H1 (cell line): ENCODE data around the gene TBC1D17. TPM values are rescaled to one million over a fixed set of nuclear protein-coding genes. Genes with fewer than 3 reads are reported as not detected.

ENCODE experiments used
- CTCF ChIA-PET: fragments of 300-600 bp; sonication (Branson Sonifier 250); formaldehyde crosslinking; loops from one replicate; lab custom pipeline; 2021; ENCODE audit not compliant: partially characterized antibody; lab: Charles Lee
- POLR2A ChIA-PET: fragments of 300-600 bp; sonication (Branson Sonifier 250); formaldehyde crosslinking; loops from one replicate; lab custom pipeline; 2021; ENCODE audit warnings: inconsistent platforms; ENCODE audit not compliant: partially characterized antibody; lab: Charles Lee
- DNase-seq, 2 experiments: peaks; one replicate each; pipeline versions ENCODE4 v3.0.0 to v3.0.0-alpha.2; 2010 to 2022; ENCODE audit warnings: low spot score in 2 of 2, low read depth in 1 of 2, mixed read lengths in 1 of 2
- FAIRE-seq: peaks from 2 replicates; lab custom pipeline; 2011; peaks lifted over from hg19 to GRCh38; lab: Jason Lieb, UNC
- H2AFZ ChIP-seq: 2 replicates; pipeline ENCODE4 v1.8.1; 2012; ENCODE audit warnings: low read length, inconsistent platforms
- H2AK5ac ChIP-seq: 2 replicates; pipeline ENCODE4 v1.6.1; 2013; ENCODE audit warnings: low read depth, low read length
- H2BK120ac ChIP-seq: replicated peaks from 2 replicates; pipeline ENCODE3; 2013; ENCODE audit warnings: low read depth, low read length, inconsistent platforms
- H2BK12ac ChIP-seq: 2 replicates; pipeline ENCODE4 v1.6.1; 2013; ENCODE audit warnings: low read depth, low read length
- H2BK15ac ChIP-seq: 2 replicates; pipeline ENCODE4 v1.6.1; 2013; ENCODE audit warnings: low read length
- H2BK20ac ChIP-seq: 2 replicates; pipeline ENCODE4 v1.6.1; 2013; ENCODE audit warnings: low read length
- H2BK5ac ChIP-seq: 2 replicates; pipeline ENCODE4 v1.6.1; 2013; ENCODE audit warnings: low read depth, low read length
- H3K14ac ChIP-seq: 2 replicates; pipeline ENCODE4 v1.6.1; 2013; ENCODE audit warnings: inconsistent platforms; ENCODE audit not compliant: insufficient read length
- H3K18ac ChIP-seq: 2 replicates; pipeline ENCODE4 v1.6.1; 2013; ENCODE audit warnings: low read length; ENCODE audit errors: extremely low read depth
- H3K23ac ChIP-seq: 2 replicates; pipeline ENCODE4 v1.6.1; 2013; ENCODE audit warnings: inconsistent platforms; ENCODE audit not compliant: insufficient read length
- H3K23me2 ChIP-seq: 2 replicates; pipeline ENCODE4 v1.6.1; 2013; ENCODE audit warnings: low read depth, low read length
- H3K27ac ChIP-seq: 2 replicates; pipeline ENCODE4 v1.6.1; 2011; ENCODE audit warnings: low read depth, low read length, inconsistent platforms
- H3K27me3 ChIP-seq, 4 experiments: replicated peaks in 1 of 4; 1 replicate in 1 of 4; 2 replicates in 3 of 4; pipeline versions ENCODE4 v1.6.1 to v1.8.1; 2011 to 2013; ENCODE audit warnings: low read length in 3 of 4, mild to moderate bottlenecking in 3 of 4, inconsistent platforms in 2 of 4, mixed read lengths in 2 of 4, moderate library complexity in 1 of 4; ENCODE audit not compliant: control insufficient read depth in 3 of 4, insufficient read depth in 3 of 4; ENCODE audit errors: extremely low read depth in 1 of 4
- H3K36me3 ChIP-seq, 4 experiments: 2 replicates each; pipeline versions ENCODE4 v1.6.1 to v1.8.1; 2011 to 2013; ENCODE audit warnings: mild to moderate bottlenecking in 4 of 4, low read length in 3 of 4, moderate library complexity in 2 of 4, control low read depth in 1 of 4, inconsistent platforms in 1 of 4; ENCODE audit not compliant: insufficient read depth in 4 of 4, control insufficient read depth in 2 of 4
- H3K4ac ChIP-seq: replicated peaks from 2 replicates; pipeline ENCODE3; 2013; ENCODE audit warnings: low read length, low read depth, mixed read lengths, inconsistent platforms; ENCODE audit not compliant: insufficient read length
- H3K4me1 ChIP-seq, 4 experiments: replicated peaks in 1 of 4; 1 replicate in 1 of 4; 2 replicates in 3 of 4; pipeline versions ENCODE4 v1.6.1 to v1.8.1; 2011 to 2013; ENCODE audit warnings: low read length in 3 of 4, inconsistent platforms in 2 of 4, mixed read lengths in 1 of 4; ENCODE audit not compliant: insufficient read depth in 4 of 4, control insufficient read depth in 3 of 4
- H3K4me2 ChIP-seq, 2 experiments: 2 replicates each; pipeline versions ENCODE4 v1.6.1 to v1.8.1; 2011 to 2013; ENCODE audit warnings: low read depth in 2 of 2, low read length in 2 of 2, control low read depth in 1 of 2, inconsistent platforms in 1 of 2, mild to moderate bottlenecking in 1 of 2; ENCODE audit not compliant: insufficient read depth in 1 of 2
- H3K4me3 ChIP-seq, 4 experiments: fragments of 200-600, 300-600 bp in 1 of 4; sonication (generic), shearing (Covaris generic), sonication (Bioruptor Twin) in 1 of 4; 2 replicates each; pipeline versions ENCODE4 v1.5.1 to v1.8.1; 2011 to 2016; ENCODE audit warnings: low read length in 4 of 4, low read depth in 3 of 4, control low read depth in 2 of 4, inconsistent platforms in 2 of 4, mild to moderate bottlenecking in 2 of 4, mixed read lengths in 1 of 4, moderate library complexity in 1 of 4; ENCODE audit not compliant: insufficient read depth in 2 of 4; ENCODE audit errors: extremely low read depth in 1 of 4
- H3K56ac ChIP-seq: replicated peaks from 2 replicates; pipeline ENCODE3; 2013; ENCODE audit warnings: low read depth, mild to moderate bottlenecking, mixed read lengths, low read length, inconsistent platforms; ENCODE audit not compliant: insufficient read length
- H3K79me1 ChIP-seq: 2 replicates; pipeline ENCODE4 v1.6.1; 2013; ENCODE audit warnings: low read depth, low read length, control low read depth
- H3K79me2 ChIP-seq, 2 experiments: 2 replicates each; pipeline versions ENCODE4 v1.6.1 to v1.8.1; 2012 to 2013; ENCODE audit warnings: low read length in 2 of 2, mild to moderate bottlenecking in 2 of 2, inconsistent platforms in 1 of 2; ENCODE audit not compliant: insufficient read depth in 2 of 2, control insufficient read depth in 1 of 2
- H3K9ac ChIP-seq, 4 experiments: replicated peaks in 1 of 4; 1 replicate in 1 of 4; 2 replicates in 3 of 4; pipeline versions ENCODE4 v1.6.1 to v1.8.1; 2011 to 2013; ENCODE audit warnings: low read depth in 3 of 4, low read length in 3 of 4, control low read depth in 2 of 4, mild to moderate bottlenecking in 2 of 4, moderate library complexity in 2 of 4, inconsistent platforms in 1 of 4; ENCODE audit errors: extremely low read depth in 1 of 4
- H3K9me3 ChIP-seq, 2 experiments: 2 replicates each; pipeline versions ENCODE4 v1.6.1 to v1.8.1; 2012 to 2013; ENCODE audit warnings: mild to moderate bottlenecking in 2 of 2, moderate library complexity in 2 of 2, control low read depth in 1 of 2, inconsistent platforms in 1 of 2, low read depth in 1 of 2, low read length in 1 of 2, mixed read lengths in 1 of 2; ENCODE audit not compliant: insufficient read depth in 2 of 2
- H4K20me1 ChIP-seq, 2 experiments: replicated peaks in 1 of 2; 2 replicates each; pipeline versions ENCODE3 to v1.8.1; 2011 to 2013; ENCODE audit warnings: inconsistent platforms in 2 of 2, low read length in 2 of 2, mild to moderate bottlenecking in 1 of 2; ENCODE audit not compliant: insufficient read depth in 2 of 2, control insufficient read depth in 1 of 2
- H4K5ac ChIP-seq: 2 replicates; pipeline ENCODE4 v1.6.1; 2013; ENCODE audit warnings: low read length, low read depth, mixed read lengths, inconsistent platforms; ENCODE audit not compliant: insufficient read length
- H4K8ac ChIP-seq: 2 replicates; pipeline ENCODE4 v1.8.0; 2013; ENCODE audit warnings: mild to moderate bottlenecking, moderate library complexity, low read length, inconsistent platforms; ENCODE audit not compliant: insufficient read depth; ENCODE audit errors: extremely low read depth
- H4K91ac ChIP-seq: replicated peaks from 2 replicates; pipeline ENCODE3; 2013; ENCODE audit warnings: low read length, mixed read lengths, inconsistent platforms; ENCODE audit not compliant: insufficient read length
- CBX8 ChIP-seq: fragments of 300-800, 300-1000 bp; sonication (generic); IDR thresholded peaks from 2 replicates; pipeline ENCODE4 v1.7.1; 2016; ENCODE audit warnings: low read depth, low read length, borderline replicate concordance
- GTF2F1 ChIP-seq: IDR thresholded peaks from 2 replicates; pipeline ENCODE4 v1.6.1; 2012; ENCODE audit warnings: low read depth, low read length, improper control_type of control experiment, borderline replicate concordance
- KDM1A ChIP-seq: fragments of 200-600, 300-600 bp; sonication (generic); IDR thresholded peaks from 2 replicates; pipeline ENCODE4 v1.7.1; 2016; ENCODE audit warnings: mild to moderate bottlenecking, low read length, borderline replicate concordance
- POU5F1 ChIP-seq: IDR thresholded peaks from 2 replicates; pipeline ENCODE4 v1.6.1; 2011; ENCODE audit warnings: low read depth, mild to moderate bottlenecking, low read length, moderate library complexity
- SAP30 ChIP-seq: fragments of 300-600 bp; sonication (generic); IDR thresholded peaks from 2 replicates; pipeline ENCODE4 v1.7.1; 2012; ENCODE audit warnings: low read length, moderate library complexity, mild to moderate bottlenecking, inconsistent platforms; ENCODE audit not compliant: insufficient read depth, insufficient replicate concordance
- TAF7 ChIP-seq: optimal IDR thresholded peaks from 2 replicates; pipeline ENCODE3; 2011; ENCODE audit warnings: low read depth, mild to moderate bottlenecking, inconsistent platforms, low read length, moderate library complexity, borderline replicate concordance
- whole genome bisulfite sequencing, 2 experiments: shearing (Covaris generic) in 1 of 2; methylation state at CpG; one replicate each; pipeline versions ENCODE4 v1.1.6 to v1.1.7; 2013 to 2015; ENCODE audit warnings: low lambda C conversion rate in 2 of 2, mixed read lengths in 2 of 2, inconsistent platforms in 1 of 2, low coverage in 1 of 2, missing lambda C conversion rate in 1 of 2; ENCODE audit not compliant: insufficient replicate concordance in 2 of 2, insufficient coverage in 1 of 2, insufficient read length in 1 of 2; ENCODE audit errors: extremely low coverage in 1 of 2, missing lambda C conversion rate in 1 of 2; 5-methylcytosine and 5-hydroxymethylcytosine counted together
- polyA plus RNA-seq, 7 experiments: library from polyadenylated mRNA; depleted of rRNA in 3 of 7; stranded (reverse) in 5 of 7; unstranded in 2 of 7; fragments of >200 nt in 5 of 7; fragments of 200-250 nt in 2 of 7; gene quantifications; 1 replicate in 5 of 7; 2 replicates in 1 of 7; 4 replicates in 1 of 7; pipeline versions ENCODE4 v1.2.1 to v1.2.3, GENCODE V29; 2011 to 2013; ENCODE audit warnings: missing spikeins in 2 of 7, mixed read lengths in 2 of 7
- total RNA-seq: library from RNA; stranded (reverse); fragmentation: NEBNext Ultra II Directional; extraction: Animal tissue kit (Norgen Biotek cat#: 25700); gene quantifications from 2 replicates; pipeline ENCODE4 v1.2.1, GENCODE V29; 2021

The TBC1D17 gene
- total and polyA plus RNA-seq, 2 of the 8 experiments (the other 6 are each of a cell fraction or from before 2014, with no cell fraction given): 30.3 to 44.9 TPM

GRCh38 chr19:49896863-49897621 lies 19.5 kb downstream of the TBC1D17 start, which contains the start of gene IL4I1:
Gene IL4I1, minus strand, starts transcription at chr19:49896887. Its CDS starts 727 bp downstream, at chr19:49896160.
- FAIRE-seq (no peak), DNase-seq (no peak)
- Histone ChIP-seq H4K20me1 (peaks cover 0 to 1% of the 10 kb centered on the region in 2 experiments), H3K27ac (no peak within 1 kb of the TSS), H2BK12ac (no peak within 1 kb of the TSS), H3K56ac (no peak within 1 kb of the TSS), H2AFZ (no peak within 1 kb of the TSS), H3K4me3 (no peak within 1 kb of the TSS), H2AK5ac (no peak within 1 kb of the TSS), H3K4me2 (no peak within 1 kb of the TSS), H3K9me3 (no peaks in the 10 kb centered on the region), H3K79me2 (no peaks in the 10 kb centered on the region), H4K91ac (no peak within 1 kb of the TSS), H2BK20ac (no peak within 1 kb of the TSS), H3K4ac (no peak within 1 kb of the TSS), H3K23me2 (no peaks in the 10 kb centered on the region), H2BK120ac (no peak within 1 kb of the TSS), H3K18ac (no peak within 1 kb of the TSS), H3K36me3 (no peaks in the 10 kb centered on the region), H3K4me1 (0 out of 7 replicates have a peak, but pooled peaks cover 0 to 7% (median 0%) of the 10 kb centered on the region in 4 experiments), H3K9ac (no peak within 1 kb of the TSS), H4K8ac (peak within 1 kb of the TSS; percentile 43; the same call in 1 of the 2 replicates), H3K23ac (no peak within 1 kb of the TSS), H2BK5ac (no peak within 1 kb of the TSS), H4K5ac (no peak within 1 kb of the TSS), H2BK15ac (0 out of 2 replicates have a peak within 1 kb of the TSS, but pooled peaks have one; percentile 88), H3K14ac (no peak within 1 kb of the TSS), H3K27me3 (0 out of 7 replicates have a peak, but pooled peaks cover 0 to 3% (median 0%) of the 10 kb centered on the region in 4 experiments), H3K79me1 (no peaks in the 10 kb centered on the region)
- CTCF ChIA-PET: interaction anchor here (1.1 to 1.4 kb wide), 2 partner anchors 10 to 87 kb away, joined by 3 read pairs; no protein-coding TSS in a partner anchor
- POLR2A ChIA-PET: interaction anchor here (1.0 to 9.5 kb wide), 6 partner anchors 10 to 32 kb away, joined by 3 to 82 read pairs (median 4); partner anchors contain the start of genes ATF5 and NUP62
- 79% methylated on average over 19 of the region's 20 CpGs; no CpG with 5 or more reads in 1 of the 2 experiments for WGBS, 2 experiments
- TF ChIP-seq SAP30: no peak
- TF ChIP-seq TAF7: no peak
- TF ChIP-seq POU5F1: no peak
- no peak for TF ChIP-seq KDM1A
- no peak for TF ChIP-seq CBX8
- TF ChIP-seq GTF2F1: no peak
